Measurements from ENCODE around the gene MTHFR. TPM values are rescaled to one million over a fixed set of nuclear protein-coding genes. Genes with fewer than 3 reads are reported as not detected.

Gene MTHFR
- total and polyA plus RNA-seq, 7 donors: 6.6 to 38.3 (median 24.2) TPM

DNA sequence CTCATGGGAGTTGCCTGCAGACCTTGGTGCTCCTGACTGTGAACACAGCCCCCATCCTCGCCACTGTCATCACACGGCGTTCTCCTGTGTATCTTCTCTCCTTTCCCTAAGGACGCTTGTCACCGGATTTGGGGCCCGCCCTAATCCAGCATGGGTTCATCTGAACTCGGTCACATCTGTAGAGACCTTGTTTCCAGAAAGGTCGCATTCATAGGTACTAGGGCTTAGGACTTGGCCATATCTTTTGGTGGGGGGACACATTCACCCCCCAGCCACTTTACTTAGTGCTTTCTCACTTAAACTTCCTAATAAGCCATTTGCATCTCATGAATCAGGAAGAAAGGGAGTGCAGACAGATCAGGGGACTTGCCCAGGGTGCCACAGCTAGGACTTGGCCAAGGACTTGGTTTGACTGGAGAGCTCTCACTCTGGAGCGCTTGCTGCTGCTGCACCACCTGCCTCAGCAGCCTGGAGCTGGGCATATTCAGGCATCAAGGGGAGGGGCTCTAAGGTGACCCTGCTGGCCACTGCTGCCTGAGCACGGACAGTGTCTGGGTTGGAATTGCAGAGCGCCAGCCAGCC lies 32.1 kb upstream of the MTHFR start:
- intact Hi-C loops (cut with DNase I): loop anchor here (5.0 kb wide), 3 partner anchors 54 to 194 kb away; no protein-coding TSS in a partner anchor

DNA sequence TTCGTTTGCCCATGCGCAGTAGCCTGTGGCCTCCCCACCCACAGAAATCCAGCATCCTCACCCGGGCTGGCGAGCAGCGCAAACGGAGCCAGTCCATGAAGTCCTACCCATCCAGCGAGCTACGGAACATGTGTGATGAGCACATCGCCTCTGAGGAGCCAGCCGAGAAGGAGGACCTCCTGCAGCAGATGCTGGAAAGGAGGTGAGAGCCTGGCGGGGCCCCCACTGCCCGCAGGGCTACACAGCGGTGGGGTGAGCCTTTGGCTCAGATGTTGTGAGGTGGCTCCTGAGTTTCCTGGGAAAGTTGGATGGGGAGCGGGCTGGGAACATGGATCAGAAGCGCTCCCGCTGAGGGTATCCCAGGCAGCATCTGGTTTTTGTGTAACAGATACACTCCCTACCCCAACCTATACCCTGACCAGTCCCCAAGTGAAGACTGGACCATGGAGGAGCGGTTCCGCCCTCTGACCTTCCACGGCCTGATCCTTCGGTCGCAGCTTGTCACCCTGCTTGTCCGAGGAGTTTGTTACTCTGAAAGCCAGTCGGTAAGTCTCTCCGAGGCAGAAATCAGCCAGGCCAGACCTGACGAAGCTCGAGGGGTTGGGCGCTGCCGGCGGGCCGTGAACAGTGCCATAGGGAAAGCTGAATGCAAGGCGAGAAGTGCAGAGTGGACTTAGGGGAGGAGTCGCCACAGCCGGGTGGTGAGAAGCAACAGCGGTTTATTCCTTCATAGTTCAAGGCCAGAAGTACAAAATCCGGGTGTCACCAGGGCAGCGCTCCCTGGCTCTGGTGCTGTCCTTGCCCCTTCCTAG lies 31.4 kb upstream of the MTHFR start:
- H3K27me3 ChIP-seq: no peaks in the 10 kb centered on the region
- H3K4me3 ChIP-seq: no peak overlapping the region
- no peaks in the 10 kb centered on the region for H3K4me1 ChIP-seq
- TF ChIP-seq POLR2AphosphoS5 (IDR thresholded peaks at IDR 0.05): no peak
- TF ChIP-seq EP300 (IDR thresholded peaks at IDR 0.05): no peak
- TF ChIP-seq, protein P1, sequence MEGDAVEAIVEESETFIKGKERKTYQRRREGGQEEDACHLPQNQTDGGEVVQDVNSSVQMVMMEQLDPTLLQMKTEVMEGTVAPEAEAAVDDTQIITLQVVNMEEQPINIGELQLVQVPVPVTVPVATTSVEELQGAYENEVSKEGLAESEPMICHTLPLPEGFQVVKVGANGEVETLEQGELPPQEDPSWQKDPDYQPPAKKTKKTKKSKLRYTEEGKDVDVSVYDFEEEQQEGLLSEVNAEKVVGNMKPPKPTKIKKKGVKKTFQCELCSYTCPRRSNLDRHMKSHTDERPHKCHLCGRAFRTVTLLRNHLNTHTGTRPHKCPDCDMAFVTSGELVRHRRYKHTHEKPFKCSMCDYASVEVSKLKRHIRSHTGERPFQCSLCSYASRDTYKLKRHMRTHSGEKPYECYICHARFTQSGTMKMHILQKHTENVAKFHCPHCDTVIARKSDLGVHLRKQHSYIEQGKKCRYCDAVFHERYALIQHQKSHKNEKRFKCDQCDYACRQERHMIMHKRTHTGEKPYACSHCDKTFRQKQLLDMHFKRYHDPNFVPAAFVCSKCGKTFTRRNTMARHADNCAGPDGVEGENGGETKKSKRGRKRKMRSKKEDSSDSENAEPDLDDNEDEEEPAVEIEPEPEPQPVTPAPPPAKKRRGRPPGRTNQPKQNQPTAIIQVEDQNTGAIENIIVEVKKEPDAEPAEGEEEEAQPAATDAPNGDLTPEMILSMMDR (IDR thresholded peaks at IDR 0.05): no peak
- TF ChIP-seq POLR2A (IDR thresholded peaks at IDR 0.05): no peak
- H3K27ac ChIP-seq: no peak overlapping the region
- H3K9me3 ChIP-seq: no peaks in the 10 kb centered on the region
- H3K36me3 ChIP-seq: peaks cover 63 to 100% (median 76%) of the 10 kb centered on the region in 4 donors
- intact Hi-C loops (cut with DNase I): loop anchor here (5.0 kb wide), 3 partner anchors 55 to 195 kb away; no protein-coding TSS in a partner anchor
- DNase-seq: no peak
- 91 to 94% methylated on average over 36 of the region's 36 CpGs for WGBS, 2 donors

More for the DNA sequence above, 32.1 kb upstream of the MTHFR start:
- Histone ChIP-seq H3K27ac (no peak overlapping the region), H3K36me3 (peaks cover 63 to 100% (median 76%) of the 10 kb centered on the region in 4 donors), H3K4me1 (no peaks in the 10 kb centered on the region), H3K9me3 (no peaks in the 10 kb centered on the region), H3K27me3 (no peaks in the 10 kb centered on the region), H3K4me3 (no peak overlapping the region)
- WGBS, 2 donors: 90 to 93% methylated on average over 11 of the region's 11 CpGs
- TF ChIP-seq POLR2A (IDR thresholded peaks at IDR 0.05) (no peak), EP300 (IDR thresholded peaks at IDR 0.05) (no peak), POLR2AphosphoS5 (IDR thresholded peaks at IDR 0.05) (no peak)
- TF ChIP-seq, protein P1 (IDR thresholded peaks at IDR 0.05): no peak
- DNase-seq: no peak

DNA sequence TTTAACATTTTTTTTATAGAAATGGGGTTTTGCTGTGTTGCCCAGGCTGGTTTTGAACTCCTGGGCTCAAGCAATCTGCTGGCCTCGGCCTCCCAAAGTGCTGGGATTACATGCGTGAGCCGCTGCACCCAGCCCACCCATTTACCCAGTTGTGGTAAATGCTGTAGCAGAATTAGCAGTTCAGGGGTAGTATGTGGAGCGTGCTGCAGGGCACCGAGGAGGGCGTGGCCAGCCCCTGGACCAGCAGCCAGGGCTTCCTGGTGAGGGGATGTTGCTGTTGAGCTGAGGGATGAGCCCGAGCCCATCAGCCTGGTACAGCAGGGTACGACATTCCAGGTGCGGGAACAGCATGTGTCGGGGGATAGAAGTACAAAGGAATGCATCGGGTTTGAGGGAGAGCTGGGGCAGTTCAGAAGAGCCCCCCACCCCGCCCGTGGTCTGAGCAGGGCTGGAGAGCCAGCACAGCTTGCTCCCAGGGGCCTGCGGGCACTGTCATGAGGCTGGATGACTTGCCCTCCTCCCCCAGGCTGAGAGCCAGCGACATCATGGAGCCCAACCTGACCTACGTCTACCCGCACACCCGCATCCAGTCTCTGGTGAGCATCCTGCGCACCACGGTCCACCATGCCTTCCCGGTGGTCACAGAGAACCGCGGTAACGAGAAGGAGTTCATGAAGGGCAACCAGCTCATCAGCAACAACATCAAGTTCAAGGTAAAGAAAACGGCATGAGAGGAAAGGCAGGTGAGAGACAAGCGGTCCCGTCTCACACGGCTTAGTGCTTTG lies 29.9 kb upstream of the MTHFR start:
- Histone ChIP-seq H3K4me1 (no peaks in the 10 kb centered on the region), H3K27me3 (no peaks in the 10 kb centered on the region), H3K36me3 (peaks cover 54 to 99% (median 68%) of the 10 kb centered on the region in 4 donors), H3K9me3 (no peaks in the 10 kb centered on the region), H3K27ac (no peak overlapping the region), H3K4me3 (no peak overlapping the region)
- intact Hi-C loops (cut with DNase I): loop anchor here (5.0 kb wide), 3 partner anchors 57 to 197 kb away; no protein-coding TSS in a partner anchor
- WGBS, 2 donors: 95 to 96% methylated on average over 28 of the region's 28 CpGs
- TF ChIP-seq, protein P1 (IDR thresholded peaks at IDR 0.05): no peak
- TF ChIP-seq POLR2A (IDR thresholded peaks at IDR 0.05): no peak
- TF ChIP-seq POLR2AphosphoS5 (IDR thresholded peaks at IDR 0.05): no peak
- TF ChIP-seq EP300 (IDR thresholded peaks at IDR 0.05): no peak
- DNase-seq: no peak

DNA sequence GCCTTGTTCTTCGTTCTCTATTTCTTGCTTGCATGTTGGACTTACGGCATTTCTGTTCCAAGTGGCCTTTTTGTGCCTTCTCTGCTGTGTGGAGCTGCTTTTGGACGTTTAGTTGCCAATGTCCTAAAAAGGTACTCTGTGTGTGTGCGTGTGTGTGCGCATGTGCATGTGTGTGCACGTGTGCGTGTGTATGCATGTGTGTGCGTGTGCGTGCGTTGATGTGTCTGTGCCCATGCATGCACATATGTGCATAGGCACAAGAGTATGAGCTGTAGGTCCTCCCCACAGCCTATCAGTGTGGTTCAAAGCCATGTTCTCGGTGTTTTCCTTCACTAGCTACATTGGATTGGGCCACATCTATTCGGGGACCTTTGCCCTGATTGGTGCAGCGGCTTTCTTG lies 28.1 kb upstream of the MTHFR start:
- Histone ChIP-seq H3K9me3 (no peaks in the 10 kb centered on the region), H3K4me3 (no peak overlapping the region), H3K4me1 (no peaks in the 10 kb centered on the region), H3K36me3 (peaks cover 51 to 98% (median 70%) of the 10 kb centered on the region in 4 donors), H3K27me3 (no peaks in the 10 kb centered on the region), H3K27ac (no peak overlapping the region)
- DNase-seq: no peak
- intact Hi-C loops (cut with DNase I): no loop called here
- WGBS, 2 donors: 96% methylated on average over 13 of the region's 13 CpGs
- TF ChIP-seq, protein P1 (IDR thresholded peaks at IDR 0.05): no peak
- no peak for TF ChIP-seq EP300 (IDR thresholded peaks at IDR 0.05)
- TF ChIP-seq POLR2AphosphoS5 (IDR thresholded peaks at IDR 0.05): no peak
- TF ChIP-seq POLR2A (IDR thresholded peaks at IDR 0.05): no peak

All from sigmoid colon (tissue), 7 donors.